Islet of Langerhans (tissue), 1 donor: Measurements from ENCODE around the gene NTSR1.

ENCODE experiments used
- FAIRE-seq: peaks from one replicate; lab custom pipeline; 2011; peaks lifted over from hg19 to GRCh38; lab: Jason Lieb, UNC

The NTSR1 gene

DNA sequence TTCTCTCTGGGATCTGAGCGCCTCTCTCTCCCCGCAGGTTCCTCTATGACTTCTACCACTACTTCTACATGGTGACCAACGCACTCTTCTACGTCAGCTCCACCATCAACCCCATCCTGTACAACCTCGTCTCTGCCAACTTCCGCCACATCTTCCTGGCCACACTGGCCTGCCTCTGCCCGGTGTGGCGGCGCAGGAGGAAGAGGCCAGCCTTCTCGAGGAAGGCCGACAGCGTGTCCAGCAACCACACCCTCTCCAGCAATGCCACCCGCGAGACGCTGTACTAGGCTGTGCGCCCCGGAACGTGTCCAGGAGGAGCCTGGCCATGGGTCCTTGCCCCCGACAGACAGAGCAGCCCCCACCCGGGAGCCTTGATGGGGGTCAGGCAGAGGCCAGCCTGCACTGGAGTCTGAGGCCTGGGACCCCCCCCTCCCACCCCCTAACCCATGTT, 51.4 kb downstream of the NTSR1 start:
- no peak for FAIRE-seq

DNA sequence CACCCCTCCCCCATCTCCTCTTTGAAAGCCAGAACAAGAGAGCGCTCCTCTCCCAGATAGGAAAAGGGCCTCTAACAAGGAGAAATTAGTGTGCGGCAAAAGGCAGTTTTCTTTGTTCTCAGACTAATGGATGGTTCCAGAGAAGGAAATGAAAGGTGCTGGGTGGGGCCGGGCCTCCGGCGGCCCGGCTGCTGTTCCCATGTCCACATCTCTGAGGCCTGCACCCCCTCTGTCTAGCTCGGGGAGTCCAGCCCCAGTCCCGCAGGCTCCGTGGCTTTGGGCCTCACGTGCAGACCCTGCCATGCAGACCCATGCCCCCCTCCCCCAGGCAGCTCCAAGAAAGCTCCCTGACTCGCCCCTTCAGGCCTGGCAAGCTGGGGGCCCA, 51.8 kb downstream of the NTSR1 start:
- no peak for FAIRE-seq

DNA sequence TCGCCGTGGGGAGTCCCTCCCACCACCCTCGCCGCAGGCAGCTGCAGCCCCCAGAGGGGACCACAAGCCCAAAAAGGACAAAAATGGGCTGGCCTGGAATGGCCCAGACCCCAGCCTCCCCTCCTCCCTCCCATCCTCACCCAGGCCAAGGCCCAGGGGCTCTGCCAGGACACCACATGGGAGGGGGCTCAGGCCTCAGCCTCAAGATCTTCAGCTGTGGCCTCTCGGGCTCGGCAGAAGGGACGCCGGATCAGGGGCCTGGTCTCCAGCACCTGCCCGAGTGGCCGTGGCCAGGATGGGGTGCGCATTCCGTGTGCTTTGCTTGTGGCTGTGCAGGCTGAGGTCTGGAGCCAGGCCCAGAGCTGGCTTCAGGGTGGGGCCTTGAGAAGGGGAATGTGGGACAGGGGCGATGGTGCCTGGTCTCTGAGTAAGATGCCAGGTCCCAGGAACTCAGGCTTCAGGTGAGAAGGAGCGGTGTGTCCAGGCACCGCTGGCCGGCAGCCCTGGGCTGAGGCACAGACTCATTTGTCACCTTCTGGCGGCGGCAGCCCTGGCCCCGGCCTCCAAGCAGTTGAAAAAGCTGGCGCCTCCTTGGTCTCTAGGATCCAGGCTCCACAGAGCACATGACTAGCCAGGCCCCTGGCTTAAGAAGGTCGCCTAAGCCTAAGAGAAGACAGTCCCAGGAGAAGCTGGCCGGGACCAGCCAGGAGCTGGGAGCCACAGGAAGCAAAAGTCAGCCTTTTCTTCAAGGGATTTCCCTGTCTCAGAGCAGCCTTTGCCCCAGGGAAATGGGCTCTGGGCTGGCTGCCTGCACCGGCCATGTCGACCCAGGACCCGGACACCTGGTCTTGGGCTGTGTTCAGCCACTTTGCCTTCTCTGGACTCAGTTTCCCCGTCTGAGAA, 52.5 kb downstream of the NTSR1 start:
- FAIRE-seq, result no peak

DNA sequence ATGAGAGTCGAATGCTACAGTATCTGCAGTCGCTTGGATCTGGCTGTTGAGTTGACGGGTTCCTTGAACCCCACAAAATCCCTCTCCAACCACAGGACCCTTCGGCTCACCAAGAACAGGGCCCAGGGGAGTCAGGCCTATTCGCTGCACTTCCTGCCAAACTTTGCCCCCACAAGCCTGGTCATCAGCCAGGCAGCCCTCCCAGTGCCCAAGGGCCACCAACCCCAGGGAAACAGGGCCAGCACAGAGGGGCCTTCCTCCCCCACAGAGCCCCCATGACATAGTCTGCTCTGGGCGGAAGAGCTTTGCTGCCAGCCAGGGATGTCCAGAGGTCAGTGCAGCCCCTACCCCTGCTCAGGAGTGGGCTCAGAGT, 53.1 kb downstream of the NTSR1 start:
- FAIRE-seq, result no peak

DNA sequence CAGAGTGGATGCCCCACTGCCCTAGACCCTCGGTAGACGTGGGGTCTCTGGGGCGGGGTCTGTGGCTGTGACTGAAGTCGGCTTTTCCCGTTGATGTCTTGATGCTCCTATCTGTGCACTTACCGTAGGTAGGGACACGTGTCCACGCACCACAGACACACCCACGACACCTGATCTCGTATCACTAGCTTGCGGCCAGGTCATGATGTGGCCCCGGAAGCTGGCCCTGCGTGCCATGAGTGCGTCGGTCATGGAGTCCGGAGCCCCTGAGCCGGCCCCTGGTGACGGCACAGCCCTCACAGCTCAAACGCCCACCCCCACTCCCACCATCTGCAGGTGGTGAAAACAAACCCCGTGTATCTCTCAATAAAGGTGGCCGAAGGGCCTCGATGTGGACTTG, 53.7 kb downstream of the NTSR1 start:
- no peak for FAIRE-seq

DNA sequence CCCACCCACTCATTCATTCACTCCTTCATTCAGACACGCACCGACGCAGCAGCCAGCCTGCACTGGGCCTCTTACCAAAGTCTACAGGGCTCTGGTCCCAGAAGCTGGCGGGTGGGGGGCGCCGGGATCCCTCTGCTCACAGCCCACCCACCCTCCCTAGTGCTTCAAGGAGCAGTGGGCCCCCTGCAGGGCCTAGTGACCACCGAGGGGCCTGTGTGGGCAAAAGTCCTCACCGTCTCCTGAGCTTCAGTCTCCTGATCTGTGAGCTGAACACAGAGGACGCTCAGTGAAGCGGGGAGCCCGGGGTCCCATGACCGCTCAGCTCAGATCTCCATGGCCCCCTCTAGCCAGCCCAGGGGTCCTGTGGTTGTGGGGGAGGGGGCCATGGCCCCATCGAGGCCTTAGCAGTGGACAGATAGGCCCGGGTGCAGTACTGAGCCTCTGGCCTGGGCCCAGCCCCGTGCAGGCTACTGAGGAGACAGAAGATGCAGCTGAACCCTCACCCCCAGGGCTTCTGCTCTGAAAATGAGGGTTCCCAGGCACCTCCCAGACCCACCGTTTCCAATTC, 54.2 kb downstream of the NTSR1 start:
- FAIRE-seq, result no peak

DNA sequence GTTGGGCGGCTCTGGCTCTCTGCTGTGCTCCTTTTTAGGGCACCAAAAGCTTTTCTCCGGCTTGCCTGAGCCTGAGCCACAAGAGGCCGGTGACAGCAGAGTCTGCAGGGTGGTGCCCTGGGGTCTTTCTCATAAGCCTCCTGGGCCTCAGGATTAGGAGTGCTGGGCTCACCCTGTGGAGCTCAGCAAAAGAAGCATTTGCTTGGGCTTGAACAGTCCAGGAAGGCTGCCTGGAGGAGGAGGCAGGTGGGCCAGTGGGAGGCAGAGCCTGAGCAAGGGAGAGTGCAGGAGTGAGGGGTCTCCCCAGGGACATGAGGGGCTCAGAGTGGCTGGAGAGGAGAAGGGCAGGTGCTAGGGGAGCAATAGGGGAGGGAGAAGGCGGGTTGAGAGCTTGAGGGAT, 54.8 kb downstream of the NTSR1 start:
- FAIRE-seq, result no peak

DNA sequence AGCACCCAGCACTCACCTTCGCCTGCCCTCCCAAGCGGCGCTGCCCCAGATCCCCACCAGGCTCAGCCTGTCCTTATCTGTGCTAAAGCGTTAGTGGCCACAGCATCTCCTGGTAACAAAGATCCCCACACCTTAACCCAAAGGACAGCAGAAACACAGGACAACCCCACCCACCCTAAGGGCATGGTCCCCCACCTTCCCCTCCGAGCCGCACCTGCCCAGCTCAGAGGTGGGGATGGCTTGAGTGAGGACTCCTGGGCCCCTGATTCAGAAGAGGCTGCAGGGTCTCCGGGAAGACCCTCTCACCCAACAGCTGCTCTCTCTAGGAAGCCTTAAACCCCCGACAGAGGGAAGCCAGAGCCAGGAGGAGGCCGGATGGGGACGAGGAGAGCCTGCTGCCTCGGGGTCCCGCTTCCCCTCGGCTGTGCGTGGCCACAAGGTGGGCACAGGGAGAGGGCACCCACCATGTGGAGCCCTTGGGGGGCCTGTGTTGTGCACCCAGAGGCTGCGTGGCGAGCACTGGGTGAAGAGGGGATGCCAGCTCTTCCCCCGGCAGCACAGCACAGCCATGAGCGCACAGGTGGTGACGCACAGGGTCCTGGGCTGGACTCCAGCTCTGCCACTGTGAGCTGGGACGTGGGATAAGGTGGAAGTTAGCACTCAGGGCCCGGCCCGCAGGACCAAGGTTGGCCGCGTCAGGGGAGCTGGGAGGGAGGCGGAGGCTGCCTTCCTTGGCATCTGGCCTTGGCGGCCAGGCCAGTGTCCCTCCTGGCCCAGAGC, 55.7 kb downstream of the NTSR1 start:
- FAIRE-seq, result no peak

DNA sequence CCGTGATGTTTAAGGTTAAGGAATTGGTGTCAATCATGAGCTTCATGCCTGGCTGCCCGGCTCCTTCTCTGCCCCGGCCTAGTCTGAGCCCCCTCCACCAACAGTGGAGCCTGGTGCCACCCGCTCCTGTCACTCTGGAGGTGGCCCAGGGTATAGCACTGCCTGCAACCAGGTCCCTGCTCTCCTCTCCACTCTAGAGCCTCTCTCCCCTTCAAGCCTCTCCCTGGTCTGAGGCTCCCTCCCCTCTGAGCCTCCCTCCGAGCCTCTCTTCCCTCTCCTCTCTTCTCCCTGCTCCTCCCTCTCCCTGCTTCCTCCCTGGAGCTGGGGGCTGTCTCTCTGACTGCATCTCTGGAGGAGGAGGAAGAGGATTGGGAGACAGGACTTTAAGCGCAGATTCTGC, 56.4 kb downstream of the NTSR1 start:
- no peak for FAIRE-seq

DNA sequence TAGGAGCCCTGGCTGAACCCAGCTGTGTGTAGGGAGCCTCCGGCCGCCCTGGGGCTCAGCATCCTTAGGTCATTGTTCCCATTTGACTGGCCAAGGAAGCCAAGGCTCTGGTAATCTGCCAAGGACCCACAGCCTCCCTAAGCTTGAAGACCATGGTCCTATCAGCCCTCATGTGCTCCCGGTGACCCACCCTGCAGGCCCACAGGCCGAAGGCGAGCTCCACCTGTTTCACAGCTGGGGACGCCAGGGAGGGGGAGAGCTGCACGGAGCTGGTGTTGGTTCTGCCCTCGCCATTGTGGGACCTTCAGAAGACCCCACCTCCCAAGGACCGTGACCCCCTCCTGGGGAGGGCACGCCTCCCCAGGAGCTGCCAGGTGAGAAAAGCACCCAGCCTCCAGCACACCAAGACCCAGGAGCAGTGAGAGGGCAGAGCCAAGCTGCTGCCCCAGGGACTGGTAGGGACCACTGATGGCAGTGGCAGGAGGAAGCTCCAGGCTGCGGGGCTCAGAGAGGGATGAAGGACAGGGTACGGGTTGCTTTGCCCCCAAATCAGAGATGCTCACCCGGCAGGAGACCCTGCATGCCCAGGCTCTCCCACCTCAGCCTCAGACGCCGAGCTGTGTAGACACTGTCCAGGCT, 56.9 kb downstream of the NTSR1 start:
- no peak for FAIRE-seq

DNA sequence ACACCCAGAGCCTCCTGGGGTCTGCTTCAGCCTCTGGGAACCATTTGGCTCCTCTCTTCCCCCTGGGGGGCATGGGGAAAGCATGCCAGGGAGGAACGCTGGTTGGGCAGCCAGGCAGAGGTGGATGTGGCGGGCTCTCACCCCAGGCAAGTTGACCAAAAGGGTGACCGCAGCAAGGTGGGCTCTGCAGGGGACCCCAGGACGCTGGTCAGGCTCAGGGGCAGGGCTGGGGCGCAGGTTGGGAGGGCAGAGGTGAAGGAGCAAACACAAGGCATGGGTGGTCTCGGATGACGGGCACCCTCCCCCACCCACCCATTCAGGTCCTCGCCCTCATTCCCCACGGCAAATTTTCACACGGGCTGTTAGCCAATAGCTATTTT, 57.4 kb downstream of the NTSR1 start:
- FAIRE-seq, result no peak

DNA sequence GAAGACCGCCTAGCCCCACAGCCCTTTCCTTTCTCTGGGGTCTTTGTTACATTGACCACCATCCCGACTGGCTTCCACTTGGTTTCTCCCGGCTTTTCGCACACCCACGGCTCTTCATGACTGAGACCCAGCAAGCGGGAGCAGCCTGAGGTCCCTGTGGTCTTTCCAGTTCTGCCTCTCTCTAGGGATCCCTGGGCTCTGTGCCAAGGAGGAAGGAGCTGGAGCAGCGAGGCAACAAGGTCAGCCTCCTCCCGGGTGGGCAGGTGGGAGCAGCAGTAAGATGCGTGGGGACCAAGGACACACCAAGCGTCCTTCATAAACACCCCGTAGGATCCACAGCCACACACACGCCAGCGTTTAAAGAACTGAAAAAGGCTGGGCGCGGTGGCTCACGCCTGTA, 58.1 kb downstream of the NTSR1 start:
- FAIRE-seq, result no peak

DNA sequence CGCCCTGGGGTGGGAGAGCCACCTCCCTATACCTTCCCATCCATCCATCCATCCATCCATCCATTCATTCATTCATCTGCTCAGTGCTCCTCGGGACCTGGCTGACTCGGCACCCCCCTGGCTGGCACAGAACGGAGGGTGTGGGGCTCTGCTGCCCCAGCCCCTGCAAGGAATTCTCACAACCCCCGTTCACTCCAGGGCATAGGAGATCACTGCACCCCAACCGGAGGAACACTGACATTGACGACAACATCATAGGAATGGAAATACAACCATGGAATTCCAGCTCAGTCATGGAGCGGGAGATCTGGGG, 59.6 kb downstream of the NTSR1 start:
- no peak for FAIRE-seq

DNA sequence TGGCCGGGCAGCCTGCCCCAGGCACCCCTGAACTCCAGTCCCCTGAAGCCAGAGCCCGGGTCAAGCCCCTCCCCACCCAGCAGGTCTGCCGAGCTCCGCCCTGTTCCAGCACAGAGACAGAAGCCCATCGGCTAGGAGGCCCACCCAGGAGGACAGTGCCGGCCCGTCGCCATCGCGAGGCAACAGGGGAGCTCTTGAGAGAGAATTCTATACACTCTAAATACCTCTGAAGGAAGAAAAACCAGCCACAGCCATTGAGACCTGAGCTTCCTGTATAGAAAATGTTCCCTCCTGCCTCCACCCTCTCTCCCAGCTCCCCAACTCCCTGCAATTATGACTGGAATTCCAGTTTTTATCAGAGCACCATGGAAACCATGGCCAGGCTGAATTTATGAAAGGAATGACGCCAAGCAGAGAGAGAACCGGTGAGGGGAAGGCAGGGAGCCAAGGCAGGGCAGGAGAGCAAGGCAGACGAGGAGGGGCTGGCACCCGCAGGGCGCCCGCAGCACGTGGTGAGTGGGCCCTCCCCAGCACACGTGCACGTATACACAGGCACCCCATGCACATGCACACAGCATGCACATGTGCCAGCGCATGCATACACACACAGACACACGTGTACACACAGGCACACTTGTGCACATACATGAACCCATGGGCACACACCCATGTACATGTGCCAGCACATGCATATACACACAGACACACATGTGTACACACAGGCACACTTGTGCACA, 60.1 kb downstream of the NTSR1 start:
- FAIRE-seq, result no peak

DNA sequence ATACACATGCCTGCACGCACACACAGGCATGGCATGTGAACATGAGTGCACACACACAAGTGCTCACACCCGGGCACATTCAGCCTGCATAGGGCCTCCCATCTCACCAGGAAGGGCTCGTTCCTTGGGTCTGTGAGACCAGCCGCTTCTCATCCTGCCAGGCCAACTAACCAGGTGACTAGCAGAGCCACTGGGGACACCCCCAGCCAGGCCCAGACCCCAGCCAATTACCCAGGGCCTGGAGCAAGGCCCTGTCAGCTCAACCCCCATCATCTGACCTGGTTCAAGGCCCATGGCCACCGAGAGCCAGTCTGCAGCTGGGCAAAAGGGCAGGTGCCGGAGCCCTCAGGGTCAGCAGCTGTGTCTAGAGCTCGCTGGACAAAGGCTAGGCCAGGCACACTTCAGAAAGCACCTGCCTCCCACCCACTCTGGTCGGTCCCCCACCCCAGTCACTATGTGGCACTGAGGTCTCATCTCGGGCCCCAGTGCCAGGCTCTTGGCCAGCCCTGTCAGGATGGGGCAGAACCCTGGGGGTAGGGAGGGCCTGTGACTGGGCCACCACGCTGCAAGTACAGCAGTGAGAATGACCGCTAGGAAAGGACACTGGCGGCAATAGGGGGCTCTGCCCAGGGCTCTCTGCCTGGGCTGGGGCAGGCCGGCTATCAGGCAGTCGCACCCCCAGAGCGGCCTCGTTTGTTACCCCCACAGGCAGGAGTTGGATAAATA, 60.9 kb downstream of the NTSR1 start:
- FAIRE-seq, result no peak

DNA sequence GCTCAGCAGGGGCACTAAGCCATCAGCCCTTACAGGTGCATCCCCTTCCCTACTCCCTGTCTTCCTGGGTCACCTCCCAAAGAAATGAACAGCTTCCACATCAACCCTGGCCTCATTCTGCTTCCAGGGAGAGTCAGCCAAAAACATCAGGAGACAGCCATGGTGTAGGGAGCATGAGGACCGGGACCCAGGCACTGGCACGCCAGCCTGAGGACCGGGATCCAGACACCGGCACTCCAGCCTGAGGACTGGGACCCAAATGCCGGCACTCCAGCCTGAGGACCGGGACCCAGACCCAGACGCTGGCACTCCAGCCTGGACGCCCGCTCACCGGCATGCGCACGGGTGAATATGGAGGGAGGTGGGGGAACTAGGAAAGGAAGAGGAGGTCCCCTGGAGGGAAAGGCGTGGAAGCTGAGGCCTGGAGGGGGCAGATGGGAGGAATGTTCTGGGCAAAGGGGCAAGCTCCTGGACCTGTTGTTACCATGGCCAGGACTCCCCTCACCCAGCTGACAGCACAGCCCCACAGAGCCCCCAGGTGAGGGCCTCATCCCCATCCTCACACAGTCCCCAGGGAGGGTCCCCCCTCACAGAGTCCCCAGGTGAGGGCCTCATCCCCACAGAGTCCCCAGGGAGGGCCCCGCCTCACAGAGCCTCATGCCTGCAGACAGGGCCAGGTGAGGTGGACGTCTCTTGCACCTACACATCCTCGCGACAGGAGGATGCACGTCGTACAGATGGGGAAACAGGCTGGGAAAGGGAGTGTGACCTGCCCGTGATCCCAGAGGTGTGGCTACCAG, 61.7 kb downstream of the NTSR1 start:
- FAIRE-seq, result no peak

DNA sequence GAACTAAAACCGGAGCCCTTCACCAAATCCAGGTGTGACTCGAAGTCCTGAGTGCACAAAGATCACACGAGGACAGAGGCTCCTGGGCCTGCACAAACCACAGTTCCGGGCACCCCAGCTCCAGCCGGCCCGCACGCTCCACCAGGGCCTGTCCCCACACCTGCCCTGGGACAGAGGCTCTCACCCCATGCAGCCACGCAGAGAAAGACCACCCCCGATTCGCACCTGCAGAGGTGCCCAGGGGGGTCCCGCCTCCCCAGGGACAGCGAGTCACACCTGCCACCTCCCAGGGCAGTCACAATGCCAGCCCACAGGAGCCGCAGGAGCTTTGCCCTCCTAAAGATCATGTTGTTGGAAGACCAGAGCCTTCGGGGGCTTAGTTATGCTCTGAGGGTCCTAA, 62.3 kb downstream of the NTSR1 start:
- no peak for FAIRE-seq

DNA sequence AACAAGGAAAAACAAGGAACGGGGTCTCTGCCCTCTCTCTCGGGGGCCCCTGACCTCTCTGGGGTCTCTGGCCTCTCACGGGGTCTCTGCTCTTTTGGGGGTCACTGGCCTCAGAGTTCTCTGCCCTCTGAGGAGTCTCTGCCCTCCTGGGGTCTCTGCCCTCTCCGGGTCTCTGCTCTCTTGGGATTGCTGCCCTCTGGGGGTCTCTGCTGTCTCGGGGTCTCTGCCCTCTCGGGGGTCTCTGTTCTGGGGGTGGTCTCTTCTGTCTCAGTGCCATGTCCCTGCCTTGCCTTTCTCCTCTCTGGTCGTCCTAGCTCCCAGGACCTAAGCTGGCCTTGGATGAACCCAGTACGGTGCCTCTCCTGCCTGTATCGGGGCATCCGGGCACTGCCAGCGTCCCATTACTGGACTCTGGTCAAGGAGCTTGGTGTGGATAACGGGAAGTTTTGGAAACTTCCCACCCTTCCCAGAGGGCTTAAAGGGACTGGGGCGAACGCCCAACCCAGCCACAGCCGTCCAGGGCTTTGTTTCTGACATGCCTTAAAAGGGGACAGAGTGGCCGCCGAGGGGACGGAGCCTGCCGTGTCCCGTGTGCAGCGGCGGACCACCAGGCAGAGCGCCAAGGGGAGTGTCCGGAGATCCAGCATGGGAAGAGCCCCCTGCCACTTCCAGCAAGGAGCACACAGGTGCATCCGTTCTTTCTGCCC, 62.9 kb downstream of the NTSR1 start:
- FAIRE-seq, result no peak

DNA sequence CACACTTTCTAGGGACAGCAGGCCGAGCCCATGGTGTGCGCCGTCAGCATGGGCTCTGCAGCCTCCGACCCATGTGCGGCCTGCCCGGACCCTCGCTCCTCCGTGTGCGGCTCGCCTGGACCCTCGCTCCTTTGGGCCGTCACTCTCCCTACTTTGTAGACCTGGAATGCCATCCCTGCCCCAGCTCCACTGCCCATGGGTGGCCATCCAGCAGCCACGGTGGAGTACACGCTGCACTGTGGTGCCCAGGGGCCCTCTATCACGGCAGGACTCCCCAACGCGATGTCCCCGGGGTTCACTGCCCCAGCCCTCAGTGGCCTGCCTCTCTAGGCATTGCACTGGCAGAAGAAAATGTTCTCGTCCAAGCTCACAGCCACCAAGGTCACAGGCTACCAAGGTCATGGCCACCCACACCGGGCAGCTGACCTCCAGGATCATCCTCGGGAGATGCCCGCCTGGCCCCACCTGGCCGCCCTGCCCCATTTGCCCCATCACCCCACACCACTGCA, 63.5 kb downstream of the NTSR1 start:
- FAIRE-seq, result no peak

DNA sequence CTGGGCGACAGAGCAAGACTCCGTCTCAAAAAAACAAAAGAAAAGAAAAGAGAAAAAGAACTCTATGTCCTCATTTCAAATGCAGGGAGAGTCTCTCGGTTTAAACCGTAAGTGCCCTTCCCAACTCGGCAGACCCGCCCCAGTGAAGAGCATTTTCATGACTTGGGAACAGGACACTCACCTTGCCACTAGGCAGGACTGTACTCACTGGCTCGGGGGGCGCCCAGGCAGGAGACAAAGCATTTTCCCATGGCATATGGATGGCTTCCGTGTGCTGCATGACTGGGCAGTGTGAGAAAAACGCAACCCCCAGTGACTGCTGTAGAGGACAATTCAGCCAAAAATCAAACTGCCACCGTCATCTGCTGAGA, 64.0 kb downstream of the NTSR1 start:
- no peak for FAIRE-seq
